Measurements from ENCODE around the gene MRPL48.

The MRPL48 gene

GRCh38 chr11:73801136-73801535, 13.5 kb downstream of the MRPL48 start:
- H3K27me3 ChIP-seq (replicated peaks; ENCODE audit: control insufficient read depth, insufficient read depth, low read length): no peaks in the 10 kb centered on the region
- peaks cover 2% of the 10 kb centered on the region for H3K4me1 ChIP-seq (ENCODE audit: control insufficient read depth, insufficient read depth, low read length)
- no peaks in the 10 kb centered on the region for H3K9me3 ChIP-seq (ENCODE audit: control insufficient read depth, low read length)
- no peak overlapping the region for H3K9ac ChIP-seq (ENCODE audit: low read length)
- no peaks in the 10 kb centered on the region for H3K36me3 ChIP-seq (ENCODE audit: control insufficient read depth, insufficient read depth, low read length, severe bottlenecking)
- no peak for DNase-seq (ENCODE audit: low read depth)
- H3K4me3 ChIP-seq (ENCODE audit: low read length): no peak overlapping the region

- Histone ChIP-seq H3K4me1 (ENCODE audit: control insufficient read depth, insufficient read depth, low read length) (peaks cover 2% of the 10 kb centered on the region), H3K4me3 (ENCODE audit: low read length) (no peak overlapping the region), H3K9ac (ENCODE audit: low read length) (no peak overlapping the region)
Measured at GRCh38 chr11:73804712-73805111, 17.0 kb downstream of the MRPL48 start.

GRCh38 chr11:73808052-73808451, 20.4 kb downstream of the MRPL48 start:
- Histone ChIP-seq H3K27me3 (replicated peaks; ENCODE audit: control insufficient read depth, insufficient read depth, low read length) (no peaks in the 10 kb centered on the region), H3K9me3 (ENCODE audit: control insufficient read depth, low read length) (no peaks in the 10 kb centered on the region), H3K9ac (ENCODE audit: low read length) (no peak overlapping the region), H3K36me3 (ENCODE audit: control insufficient read depth, insufficient read depth, low read length, severe bottlenecking) (no peaks in the 10 kb centered on the region), H3K4me1 (ENCODE audit: control insufficient read depth, insufficient read depth, low read length) (no peaks in the 10 kb centered on the region), H3K4me3 (ENCODE audit: low read length) (no peak overlapping the region)
- DNase-seq (ENCODE audit: low read depth): no peak

More at GRCh38 chr11:73804712-73805111, 17.0 kb downstream of the MRPL48 start:
- no peak for DNase-seq (ENCODE audit: low read depth)
- H3K27me3 ChIP-seq (replicated peaks; ENCODE audit: control insufficient read depth, insufficient read depth, low read length): no peaks in the 10 kb centered on the region
- no peaks in the 10 kb centered on the region for H3K36me3 ChIP-seq (ENCODE audit: control insufficient read depth, insufficient read depth, low read length, severe bottlenecking)
- no peaks in the 10 kb centered on the region for H3K9me3 ChIP-seq (ENCODE audit: control insufficient read depth, low read length)

GRCh38 chr11:73810637-73811036, 23.0 kb downstream of the MRPL48 start:
- DNase-seq (ENCODE audit: low read depth): peak; percentile 23
- Histone ChIP-seq H3K36me3 (ENCODE audit: control insufficient read depth, insufficient read depth, low read length, severe bottlenecking) (no peaks in the 10 kb centered on the region), H3K27me3 (replicated peaks; ENCODE audit: control insufficient read depth, insufficient read depth, low read length) (no peaks in the 10 kb centered on the region), H3K4me1 (ENCODE audit: control insufficient read depth, insufficient read depth, low read length) (no peaks in the 10 kb centered on the region), H3K9me3 (ENCODE audit: control insufficient read depth, low read length) (no peaks in the 10 kb centered on the region), H3K4me3 (ENCODE audit: low read length) (no peak overlapping the region), H3K9ac (ENCODE audit: low read length) (no peak overlapping the region)

- Histone ChIP-seq H3K9ac (ENCODE audit: low read length) (no peak overlapping the region), H3K9me3 (ENCODE audit: control insufficient read depth, low read length) (no peaks in the 10 kb centered on the region)
- DNase-seq (ENCODE audit: low read depth): no peak
Measured at GRCh38 chr11:73812234-73812633, 24.6 kb downstream of the MRPL48 start.

GRCh38 chr11:73814812-73815211, 27.1 kb downstream of the MRPL48 start:
- peaks cover 22% of the 10 kb centered on the region for H3K4me1 ChIP-seq (ENCODE audit: control insufficient read depth, insufficient read depth, low read length)
- no peaks in the 10 kb centered on the region for H3K9me3 ChIP-seq (ENCODE audit: control insufficient read depth, low read length)
- no peak overlapping the region for H3K4me3 ChIP-seq (ENCODE audit: low read length)
- no peak overlapping the region for H3K9ac ChIP-seq (ENCODE audit: low read length)
- H3K27me3 ChIP-seq (replicated peaks; ENCODE audit: control insufficient read depth, insufficient read depth, low read length): no peaks in the 10 kb centered on the region
- DNase-seq (ENCODE audit: low read depth): no peak
- no peaks in the 10 kb centered on the region for H3K36me3 ChIP-seq (ENCODE audit: control insufficient read depth, insufficient read depth, low read length, severe bottlenecking)

More at GRCh38 chr11:73812234-73812633, 24.6 kb downstream of the MRPL48 start:
- Histone ChIP-seq H3K4me3 (ENCODE audit: low read length) (no peak overlapping the region), H3K4me1 (ENCODE audit: control insufficient read depth, insufficient read depth, low read length) (peaks cover 5% of the 10 kb centered on the region), H3K27me3 (replicated peaks; ENCODE audit: control insufficient read depth, insufficient read depth, low read length) (no peaks in the 10 kb centered on the region), H3K36me3 (ENCODE audit: control insufficient read depth, insufficient read depth, low read length, severe bottlenecking) (no peaks in the 10 kb centered on the region)

GRCh38 chr11:73818846-73819245, 31.2 kb downstream of the MRPL48 start:
- peak; percentile 8 for DNase-seq (ENCODE audit: low read depth)

GRCh38 chr11:73830261-73830660, 42.6 kb downstream of the MRPL48 start:
- Histone ChIP-seq H3K9ac (ENCODE audit: low read length) (no peak overlapping the region), H3K9me3 (ENCODE audit: control insufficient read depth, low read length) (no peaks in the 10 kb centered on the region), H3K27me3 (replicated peaks; ENCODE audit: control insufficient read depth, insufficient read depth, low read length) (no peaks in the 10 kb centered on the region), H3K4me3 (ENCODE audit: low read length) (no peak overlapping the region), H3K36me3 (ENCODE audit: control insufficient read depth, insufficient read depth, low read length, severe bottlenecking) (peaks cover 4% of the 10 kb centered on the region), H3K4me1 (ENCODE audit: control insufficient read depth, insufficient read depth, low read length) (no peaks in the 10 kb centered on the region)
- DNase-seq (ENCODE audit: low read depth): no peak

More at GRCh38 chr11:73818846-73819245, 31.2 kb downstream of the MRPL48 start:
- Histone ChIP-seq H3K4me1 (ENCODE audit: control insufficient read depth, insufficient read depth, low read length) (peaks cover 22% of the 10 kb centered on the region), H3K36me3 (ENCODE audit: control insufficient read depth, insufficient read depth, low read length, severe bottlenecking) (no peaks in the 10 kb centered on the region), H3K9ac (ENCODE audit: low read length) (no peak overlapping the region), H3K4me3 (ENCODE audit: low read length) (no peak overlapping the region), H3K9me3 (ENCODE audit: control insufficient read depth, low read length) (no peaks in the 10 kb centered on the region), H3K27me3 (replicated peaks; ENCODE audit: control insufficient read depth, insufficient read depth, low read length) (no peaks in the 10 kb centered on the region)

GRCh38 chr11:73833067-73833466, 45.4 kb downstream of the MRPL48 start:
- H3K4me1 ChIP-seq (ENCODE audit: control insufficient read depth, insufficient read depth, low read length): no peaks in the 10 kb centered on the region

GRCh38 chr11:73838443-73839122, 50.9 kb downstream of the MRPL48 start:
- Histone ChIP-seq H3K4me1 (ENCODE audit: control insufficient read depth, insufficient read depth, low read length) (peaks cover 4% of the 10 kb centered on the region), H3K4me3 (ENCODE audit: low read length) (no peak overlapping the region), H3K9me3 (ENCODE audit: control insufficient read depth, low read length) (no peaks in the 10 kb centered on the region), H3K9ac (ENCODE audit: low read length) (no peak overlapping the region), H3K27me3 (replicated peaks; ENCODE audit: control insufficient read depth, insufficient read depth, low read length) (no peaks in the 10 kb centered on the region), H3K36me3 (ENCODE audit: control insufficient read depth, insufficient read depth, low read length, severe bottlenecking) (peaks cover 3% of the 10 kb centered on the region)
- DNase-seq (ENCODE audit: low read depth): peak; percentile 62

More at GRCh38 chr11:73833067-73833466, 45.4 kb downstream of the MRPL48 start:
- H3K4me3 ChIP-seq (ENCODE audit: low read length): no peak overlapping the region
- H3K9ac ChIP-seq (ENCODE audit: low read length): no peak overlapping the region
- H3K36me3 ChIP-seq (ENCODE audit: control insufficient read depth, insufficient read depth, low read length, severe bottlenecking): no peaks in the 10 kb centered on the region
- no peak for DNase-seq (ENCODE audit: low read depth)
- no peaks in the 10 kb centered on the region for H3K9me3 ChIP-seq (ENCODE audit: control insufficient read depth, low read length)
- no peaks in the 10 kb centered on the region for H3K27me3 ChIP-seq (replicated peaks; ENCODE audit: control insufficient read depth, insufficient read depth, low read length)

- H3K9ac ChIP-seq (ENCODE audit: low read length): no peak overlapping the region
- H3K9me3 ChIP-seq (ENCODE audit: control insufficient read depth, low read length): no peaks in the 10 kb centered on the region
- H3K36me3 ChIP-seq (ENCODE audit: control insufficient read depth, insufficient read depth, low read length, severe bottlenecking): peaks cover 3% of the 10 kb centered on the region
- no peaks in the 10 kb centered on the region for H3K27me3 ChIP-seq (replicated peaks; ENCODE audit: control insufficient read depth, insufficient read depth, low read length)
- peaks cover 4% of the 10 kb centered on the region for H3K4me1 ChIP-seq (ENCODE audit: control insufficient read depth, insufficient read depth, low read length)
- no peak for DNase-seq (ENCODE audit: low read depth)
- H3K4me3 ChIP-seq (ENCODE audit: low read length): no peak overlapping the region
Measured at GRCh38 chr11:73839123-73839457, 51.4 kb downstream of the MRPL48 start.

Measured in adipocyte (in vitro differentiated cells).